Measurements from ENCODE around the gene DEPDC7.

Gene DEPDC7

DNA sequence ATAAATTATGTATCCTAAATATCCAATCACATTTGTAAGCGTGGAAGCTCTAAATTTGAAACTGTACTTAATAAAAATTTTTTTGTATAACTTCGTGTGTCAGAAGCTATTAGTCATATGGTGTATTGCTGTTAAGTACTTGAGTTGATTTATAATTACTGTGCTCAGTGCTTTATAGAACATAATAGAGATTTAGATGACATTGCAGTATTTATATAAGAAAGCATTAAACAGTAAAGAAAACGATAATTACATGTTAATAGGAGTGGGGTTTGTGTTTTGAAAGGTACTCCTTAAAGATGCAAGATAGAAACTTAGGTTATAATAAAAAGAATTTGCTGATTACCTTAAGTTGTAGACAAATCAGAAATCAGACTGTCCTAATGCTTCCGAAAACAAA, 17.8 kb downstream of the DEPDC7 start:
- Histone ChIP-seq H2BK15ac (ENCODE audit: low read depth, poor library complexity, severe bottlenecking) (no peak overlapping the region), H3K14ac (ENCODE audit: low read length in 2 of 2) (no peak overlapping the region), H4K8ac (ENCODE audit: low read length) (no peak overlapping the region), H3K27ac (ENCODE audit: low read length, poor library complexity, severe bottlenecking) (no peak overlapping the region), H4K91ac (ENCODE audit: low read length) (no peak overlapping the region), H2AFZ (ENCODE audit: low read depth, low read length) (no peak overlapping the region), H2BK5ac (ENCODE audit: low read depth, low read length, poor library complexity, severe bottlenecking) (no peak overlapping the region), H3K36me3 (ENCODE audit: control insufficient read depth in 1 of 2, insufficient read depth in 2 of 2, low read depth in 1 of 2, low read length in 2 of 2) (peaks cover 0 to 7% of the 10 kb centered on the region in 2 experiments), H3K27me3 (ENCODE audit: control insufficient read depth in 1 of 2, insufficient read depth in 1 of 2, low read length in 2 of 2) (no peaks in the 10 kb centered on the region), H3K4me3 (ENCODE audit: insufficient read depth in 1 of 2, low read depth in 1 of 2, low read length in 2 of 2) (no peak overlapping the region), H3K18ac (ENCODE audit: low read depth in 1 of 2, low read length in 2 of 2) (no peak overlapping the region), H3K9me3 (ENCODE audit: control insufficient read depth, low read length) (no peaks in the 10 kb centered on the region), H3K23ac (ENCODE audit: low read length in 2 of 2) (no peak overlapping the region), H3K4me1 (ENCODE audit: control insufficient read depth, insufficient read depth, low read depth, low read length) (no peaks in the 10 kb centered on the region), H2BK12ac (ENCODE audit: low read length in 2 of 2) (no peak overlapping the region), H3K4ac (ENCODE audit: low read depth in 1 of 2, low read length in 2 of 2) (no peak overlapping the region), H2AK5ac (ENCODE audit: low read length, severe bottlenecking) (no peak overlapping the region), H2BK120ac (ENCODE audit: low read depth, low read length) (no peak overlapping the region), H3K9ac (ENCODE audit: low read length) (no peak overlapping the region), H3K79me1 (replicated peaks; ENCODE audit: low read length, poor library complexity, severe bottlenecking) (no peaks in the 10 kb centered on the region), H3K4me2 (ENCODE audit: low read length, poor library complexity, severe bottlenecking) (no peak overlapping the region)
- DNase-seq = no peak
- 63% methylated on average over 2 of the region's 4 CpGs for WGBS

- Histone ChIP-seq H3K79me1 (replicated peaks; ENCODE audit: low read length, poor library complexity, severe bottlenecking) (peaks cover under 1% of the 10 kb centered on the region), H3K27me3 (ENCODE audit: control insufficient read depth in 1 of 2, insufficient read depth in 1 of 2, low read length in 2 of 2) (no peaks in the 10 kb centered on the region), H2BK5ac (ENCODE audit: low read depth, low read length, poor library complexity, severe bottlenecking) (no peak overlapping the region), H3K9ac (ENCODE audit: low read length) (no peak overlapping the region), H3K14ac (ENCODE audit: low read length in 2 of 2) (no peak overlapping the region), H3K4me2 (ENCODE audit: low read length, poor library complexity, severe bottlenecking) (no peak overlapping the region), H3K4ac (ENCODE audit: low read depth in 1 of 2, low read length in 2 of 2) (no peak overlapping the region), H3K23ac (ENCODE audit: low read length in 2 of 2) (no peak overlapping the region), H4K91ac (ENCODE audit: low read length) (no peak overlapping the region), H3K4me3 (ENCODE audit: insufficient read depth in 1 of 2, low read depth in 1 of 2, low read length in 2 of 2) (no peak overlapping the region), H2AFZ (ENCODE audit: low read depth, low read length) (no peak overlapping the region), H3K18ac (ENCODE audit: low read depth in 1 of 2, low read length in 2 of 2) (no peak overlapping the region), H2BK15ac (ENCODE audit: low read depth, poor library complexity, severe bottlenecking) (no peak overlapping the region), H2BK120ac (ENCODE audit: low read depth, low read length) (no peak overlapping the region), H2AK5ac (ENCODE audit: low read length, severe bottlenecking) (no peak overlapping the region), H3K4me1 (ENCODE audit: control insufficient read depth, insufficient read depth, low read depth, low read length) (no peaks in the 10 kb centered on the region), H3K36me3 (ENCODE audit: control insufficient read depth in 1 of 2, insufficient read depth in 2 of 2, low read depth in 1 of 2, low read length in 2 of 2) (peaks cover 0 to 7% of the 10 kb centered on the region in 2 experiments), H2BK12ac (ENCODE audit: low read length in 2 of 2) (no peak overlapping the region), H4K8ac (ENCODE audit: low read length) (no peak overlapping the region), H3K27ac (ENCODE audit: low read length, poor library complexity, severe bottlenecking) (no peak overlapping the region), H3K9me3 (ENCODE audit: control insufficient read depth, low read length) (no peaks in the 10 kb centered on the region)
- 100% methylated on average over 1 of the region's 1 CpG for WGBS
- DNase-seq = no peak
These were observed 19.3 kb downstream of the DEPDC7 start for GRCh38 chr11:33035011-33035410.

GRCh38 chr11:33039274-33040032, 23.8 kb downstream of the DEPDC7 start, which contains the start of gene TCP11L1:
Gene TCP11L1, plus strand, starts transcription at chr11:33039572. Its CDS starts 4,202 bp downstream, at chr11:33043774.
- H3K27me3 ChIP-seq (ENCODE audit: control insufficient read depth in 1 of 2, insufficient read depth in 1 of 2, low read length in 2 of 2) = no peaks in the 10 kb centered on the region
- peak within 1 kb of the TSS; percentile 91 for H2BK120ac ChIP-seq (ENCODE audit: low read depth, low read length)
- H3K23ac ChIP-seq (ENCODE audit: low read length in 2 of 2) = peak within 1 kb of the TSS in 1 of 2 experiments; percentile 5
- no peak within 1 kb of the TSS for H2AK5ac ChIP-seq (ENCODE audit: low read length, severe bottlenecking)
- H2BK12ac ChIP-seq (ENCODE audit: low read length in 2 of 2) = peak within 1 kb of the TSS; percentile 37 to 96
- peaks cover 14% of the 10 kb centered on the region for H3K79me1 ChIP-seq (replicated peaks; ENCODE audit: low read length, poor library complexity, severe bottlenecking)
- H4K91ac ChIP-seq (ENCODE audit: low read length) = peak within 1 kb of the TSS; percentile 97
- peak within 1 kb of the TSS; percentile 100 for H2BK15ac ChIP-seq (ENCODE audit: low read depth, poor library complexity, severe bottlenecking)
- H3K4me1 ChIP-seq (ENCODE audit: control insufficient read depth, insufficient read depth, low read depth, low read length) = peaks cover 1% of the 10 kb centered on the region
- H3K18ac ChIP-seq (ENCODE audit: low read depth in 1 of 2, low read length in 2 of 2) = peak within 1 kb of the TSS; percentile 82 to 100
- peak within 1 kb of the TSS; percentile 84 for H2AFZ ChIP-seq (ENCODE audit: low read depth, low read length)
- peak within 1 kb of the TSS; percentile 58 for H2BK5ac ChIP-seq (ENCODE audit: low read depth, low read length, poor library complexity, severe bottlenecking)
- peak within 1 kb of the TSS; percentile 92 for H3K27ac ChIP-seq (ENCODE audit: low read length, poor library complexity, severe bottlenecking)
- H3K4me2 ChIP-seq (ENCODE audit: low read length, poor library complexity, severe bottlenecking) = peak within 1 kb of the TSS; percentile 86
- H3K9ac ChIP-seq (ENCODE audit: low read length) = peak within 1 kb of the TSS; percentile 95
- peak within 1 kb of the TSS; percentile 85 to 89 for H3K4me3 ChIP-seq (ENCODE audit: insufficient read depth in 1 of 2, low read depth in 1 of 2, low read length in 2 of 2)
- peak; percentile 95 for DNase-seq
- H3K9me3 ChIP-seq (ENCODE audit: control insufficient read depth, low read length) = no peaks in the 10 kb centered on the region
- peak within 1 kb of the TSS; percentile 32 to 66 for H3K4ac ChIP-seq (ENCODE audit: low read depth in 1 of 2, low read length in 2 of 2)
- peak within 1 kb of the TSS in 1 of 2 experiments; percentile 5 for H3K14ac ChIP-seq (ENCODE audit: low read length in 2 of 2)
- under 1% methylated on average over 73 of the region's 84 CpGs for WGBS
- peak within 1 kb of the TSS; percentile 97 for H4K8ac ChIP-seq (ENCODE audit: low read length)
- H3K36me3 ChIP-seq (ENCODE audit: control insufficient read depth in 1 of 2, insufficient read depth in 2 of 2, low read depth in 1 of 2, low read length in 2 of 2) = peaks cover 0 to 13% of the 10 kb centered on the region in 2 experiments

GRCh38 chr11:33040033-33040861, 24.6 kb downstream of the DEPDC7 start:
- H3K36me3 ChIP-seq (ENCODE audit: control insufficient read depth in 1 of 2, insufficient read depth in 2 of 2, low read depth in 1 of 2, low read length in 2 of 2) = peaks cover 4 to 21% of the 10 kb centered on the region in 2 experiments
- H3K4me3 ChIP-seq (ENCODE audit: insufficient read depth in 1 of 2, low read depth in 1 of 2, low read length in 2 of 2) = peak overlapping the region; percentile 85 to 89
- H3K9ac ChIP-seq (ENCODE audit: low read length) = peak overlapping the region; percentile 95
- H3K27ac ChIP-seq (ENCODE audit: low read length, poor library complexity, severe bottlenecking) = peak overlapping the region; percentile 80
- H2BK12ac ChIP-seq (ENCODE audit: low read length in 2 of 2) = peak overlapping the region in 1 of 2 experiments; percentile 15
- no peak overlapping the region for H3K14ac ChIP-seq (ENCODE audit: low read length in 2 of 2)
- peak overlapping the region; percentile 86 for H3K4me2 ChIP-seq (ENCODE audit: low read length, poor library complexity, severe bottlenecking)
- no peaks in the 10 kb centered on the region for H3K27me3 ChIP-seq (ENCODE audit: control insufficient read depth in 1 of 2, insufficient read depth in 1 of 2, low read length in 2 of 2)
- no peak overlapping the region for H3K23ac ChIP-seq (ENCODE audit: low read length in 2 of 2)
- no peak overlapping the region for H2BK120ac ChIP-seq (ENCODE audit: low read depth, low read length)
- H3K9me3 ChIP-seq (ENCODE audit: control insufficient read depth, low read length) = peaks cover under 1% of the 10 kb centered on the region
- no peak overlapping the region for H4K91ac ChIP-seq (ENCODE audit: low read length)
- peak; percentile 38 for DNase-seq
- WGBS = 9% methylated on average over 25 of the region's 30 CpGs
- H2AFZ ChIP-seq (ENCODE audit: low read depth, low read length) = no peak overlapping the region
- no peak overlapping the region for H2BK5ac ChIP-seq (ENCODE audit: low read depth, low read length, poor library complexity, severe bottlenecking)
- H3K4ac ChIP-seq (ENCODE audit: low read depth in 1 of 2, low read length in 2 of 2) = no peak overlapping the region
- H2AK5ac ChIP-seq (ENCODE audit: low read length, severe bottlenecking) = no peak overlapping the region
- H3K4me1 ChIP-seq (ENCODE audit: control insufficient read depth, insufficient read depth, low read depth, low read length) = peaks cover 1% of the 10 kb centered on the region
- H2BK15ac ChIP-seq (ENCODE audit: low read depth, poor library complexity, severe bottlenecking) = no peak overlapping the region
- peak overlapping the region; percentile 61 to 82 for H3K18ac ChIP-seq (ENCODE audit: low read depth in 1 of 2, low read length in 2 of 2)
- no peak overlapping the region for H4K8ac ChIP-seq (ENCODE audit: low read length)
- H3K79me1 ChIP-seq (replicated peaks; ENCODE audit: low read length, poor library complexity, severe bottlenecking) = peaks cover 14% of the 10 kb centered on the region

All from mesenchymal stem cell (in vitro differentiated cells and primary cell).